Activated CD8-positive, alpha-beta memory T cell treated with anti-CD3 and anti-CD28 coated beads, Interleukin-2, amount 50 U/mL, for 1 hour (primary cell): Measurements from ENCODE around the gene HLA-B.

Source experiments
- DNase-seq: peaks from one replicate; pipeline ENCODE4 v3.0.0-alpha.2; 2020; ENCODE audit errors: extremely low read depth

Gene HLA-B

GRCh38 chr6:31307669-31308049, 49.3 kb downstream of the HLA-B start:
- DNase-seq: no peak

GRCh38 chr6:31305703-31306219, 51.2 kb downstream of the HLA-B start:
- no peak for DNase-seq

DNA sequence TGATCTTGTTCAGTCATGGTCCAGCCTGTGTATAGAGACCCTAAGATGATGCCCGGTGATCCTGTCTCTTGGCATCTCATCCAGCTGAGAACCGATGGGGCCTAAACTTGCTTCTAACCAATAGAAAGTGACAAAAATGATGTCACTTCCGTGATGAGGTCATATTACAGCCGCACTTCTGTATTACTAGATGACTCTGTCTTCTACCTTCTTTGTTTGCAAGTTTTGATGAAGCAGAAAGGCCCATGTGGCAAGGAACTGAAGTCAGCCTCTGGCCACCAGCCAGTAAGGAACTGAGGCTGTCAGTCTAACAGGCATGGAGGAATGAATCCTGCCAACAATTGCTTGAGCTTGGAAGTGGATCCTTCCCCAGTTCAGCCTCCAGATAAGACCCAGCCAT, 52.3 kb downstream of the HLA-B start:
- DNase-seq: no peak
